ENCODE results near the gene CNKSR3.

CNKSR3 gene

GRCh38 chr6:154494592-154495311 is 15.7 kb downstream of the CNKSR3 start:
- Histone ChIP-seq H3K4me1 (ENCODE audit: control insufficient read depth, insufficient read depth, low read length, poor library complexity, severe bottlenecking) (no peaks in the 10 kb centered on the region), H3K27me3 (replicated peaks; ENCODE audit: control insufficient read depth, insufficient read depth, low read length, poor library complexity, severe bottlenecking) (no peaks in the 10 kb centered on the region), H3K27ac (ENCODE audit: insufficient read depth, low read length, poor library complexity, severe bottlenecking) (no peak overlapping the region), H3K36me3 (ENCODE audit: control insufficient read depth, insufficient read depth, low read length) (no peaks in the 10 kb centered on the region), H3K9me3 (ENCODE audit: control insufficient read depth, low read length) (no peaks in the 10 kb centered on the region), H3K4me3 (ENCODE audit: insufficient read depth, low read depth, low read length, poor library complexity, severe bottlenecking) (no peak overlapping the region)
- DNase-seq: no peak

GRCh38 chr6:154491567-154492470 is 18.7 kb downstream of the CNKSR3 start:
- H3K4me3 ChIP-seq (ENCODE audit: insufficient read depth, low read depth, low read length, poor library complexity, severe bottlenecking): no peak overlapping the region
- no peak overlapping the region for H3K27ac ChIP-seq (ENCODE audit: insufficient read depth, low read length, poor library complexity, severe bottlenecking)
- no peak for DNase-seq
- no peaks in the 10 kb centered on the region for H3K36me3 ChIP-seq (ENCODE audit: control insufficient read depth, insufficient read depth, low read length)
- no peaks in the 10 kb centered on the region for H3K9me3 ChIP-seq (ENCODE audit: control insufficient read depth, low read length)
- no peaks in the 10 kb centered on the region for H3K4me1 ChIP-seq (ENCODE audit: control insufficient read depth, insufficient read depth, low read length, poor library complexity, severe bottlenecking)
- H3K27me3 ChIP-seq (replicated peaks; ENCODE audit: control insufficient read depth, insufficient read depth, low read length, poor library complexity, severe bottlenecking): no peaks in the 10 kb centered on the region

- Histone ChIP-seq H3K4me3 (ENCODE audit: insufficient read depth, low read depth, low read length, poor library complexity, severe bottlenecking) (no peak overlapping the region), H3K27ac (ENCODE audit: insufficient read depth, low read length, poor library complexity, severe bottlenecking) (no peak overlapping the region), H3K9me3 (ENCODE audit: control insufficient read depth, low read length) (no peaks in the 10 kb centered on the region), H3K27me3 (replicated peaks; ENCODE audit: control insufficient read depth, insufficient read depth, low read length, poor library complexity, severe bottlenecking) (no peaks in the 10 kb centered on the region), H3K4me1 (ENCODE audit: control insufficient read depth, insufficient read depth, low read length, poor library complexity, severe bottlenecking) (no peaks in the 10 kb centered on the region), H3K36me3 (ENCODE audit: control insufficient read depth, insufficient read depth, low read length) (no peaks in the 10 kb centered on the region)
- no peak for DNase-seq
Observed at GRCh38 chr6:154489822-154490221, 20.7 kb downstream of the CNKSR3 start.

DNA sequence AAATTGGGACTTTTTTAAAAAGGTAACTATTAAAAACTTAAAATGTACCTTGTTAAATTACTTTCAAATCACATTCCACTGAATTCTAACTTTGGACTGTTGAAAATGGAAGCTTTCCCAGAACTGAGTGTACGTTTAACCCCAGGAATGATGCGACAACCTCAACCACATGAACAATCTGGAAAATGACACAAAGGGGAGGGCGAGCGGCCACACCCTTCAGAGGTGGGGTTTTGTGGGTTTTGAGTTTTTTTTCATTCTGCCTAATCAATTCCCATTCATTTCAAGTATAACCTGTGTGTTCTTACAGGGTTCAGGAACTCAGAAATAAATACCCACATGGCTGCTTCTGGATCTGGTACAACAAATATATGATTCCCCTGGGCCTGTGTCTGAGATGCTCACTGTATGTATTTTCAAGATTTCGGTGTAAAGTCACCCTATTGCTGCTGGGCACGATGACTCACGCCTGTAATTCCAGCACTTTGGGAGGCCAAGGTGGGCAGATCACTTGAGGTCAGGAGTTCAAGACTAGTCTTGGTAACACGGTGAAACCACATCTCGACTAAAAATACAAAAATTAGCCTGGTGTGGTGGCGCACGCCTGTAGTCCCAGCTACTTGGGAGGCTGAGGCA is 21.6 kb downstream of the CNKSR3 start:
- no peak for DNase-seq

GRCh38 chr6:154488248-154488593 is 22.3 kb downstream of the CNKSR3 start:
- H3K36me3 ChIP-seq (ENCODE audit: control insufficient read depth, insufficient read depth, low read length): no peaks in the 10 kb centered on the region
- no peaks in the 10 kb centered on the region for H3K27me3 ChIP-seq (replicated peaks; ENCODE audit: control insufficient read depth, insufficient read depth, low read length, poor library complexity, severe bottlenecking)
- H3K9me3 ChIP-seq (ENCODE audit: control insufficient read depth, low read length): no peaks in the 10 kb centered on the region
- no peak overlapping the region for H3K4me3 ChIP-seq (ENCODE audit: insufficient read depth, low read depth, low read length, poor library complexity, severe bottlenecking)
- DNase-seq: no peak
- H3K4me1 ChIP-seq (ENCODE audit: control insufficient read depth, insufficient read depth, low read length, poor library complexity, severe bottlenecking): no peaks in the 10 kb centered on the region
- no peak overlapping the region for H3K27ac ChIP-seq (ENCODE audit: insufficient read depth, low read length, poor library complexity, severe bottlenecking)

More for the DNA sequence above, 21.6 kb downstream of the CNKSR3 start:
- H3K9me3 ChIP-seq (ENCODE audit: control insufficient read depth, low read length): no peaks in the 10 kb centered on the region
- H3K27ac ChIP-seq (ENCODE audit: insufficient read depth, low read length, poor library complexity, severe bottlenecking): no peak overlapping the region
- no peaks in the 10 kb centered on the region for H3K36me3 ChIP-seq (ENCODE audit: control insufficient read depth, insufficient read depth, low read length)
- no peaks in the 10 kb centered on the region for H3K27me3 ChIP-seq (replicated peaks; ENCODE audit: control insufficient read depth, insufficient read depth, low read length, poor library complexity, severe bottlenecking)
- H3K4me3 ChIP-seq (ENCODE audit: insufficient read depth, low read depth, low read length, poor library complexity, severe bottlenecking): no peak overlapping the region
- no peaks in the 10 kb centered on the region for H3K4me1 ChIP-seq (ENCODE audit: control insufficient read depth, insufficient read depth, low read length, poor library complexity, severe bottlenecking)

- Histone ChIP-seq H3K4me1 (ENCODE audit: control insufficient read depth, insufficient read depth, low read length, poor library complexity, severe bottlenecking) (no peaks in the 10 kb centered on the region), H3K4me3 (ENCODE audit: insufficient read depth, low read depth, low read length, poor library complexity, severe bottlenecking) (no peak overlapping the region), H3K36me3 (ENCODE audit: control insufficient read depth, insufficient read depth, low read length) (no peaks in the 10 kb centered on the region), H3K27ac (ENCODE audit: insufficient read depth, low read length, poor library complexity, severe bottlenecking) (no peak overlapping the region), H3K27me3 (replicated peaks; ENCODE audit: control insufficient read depth, insufficient read depth, low read length, poor library complexity, severe bottlenecking) (no peaks in the 10 kb centered on the region), H3K9me3 (ENCODE audit: control insufficient read depth, low read length) (no peaks in the 10 kb centered on the region)
- no peak for DNase-seq
Observed at GRCh38 chr6:154487367-154488247, 22.9 kb downstream of the CNKSR3 start.

DNA sequence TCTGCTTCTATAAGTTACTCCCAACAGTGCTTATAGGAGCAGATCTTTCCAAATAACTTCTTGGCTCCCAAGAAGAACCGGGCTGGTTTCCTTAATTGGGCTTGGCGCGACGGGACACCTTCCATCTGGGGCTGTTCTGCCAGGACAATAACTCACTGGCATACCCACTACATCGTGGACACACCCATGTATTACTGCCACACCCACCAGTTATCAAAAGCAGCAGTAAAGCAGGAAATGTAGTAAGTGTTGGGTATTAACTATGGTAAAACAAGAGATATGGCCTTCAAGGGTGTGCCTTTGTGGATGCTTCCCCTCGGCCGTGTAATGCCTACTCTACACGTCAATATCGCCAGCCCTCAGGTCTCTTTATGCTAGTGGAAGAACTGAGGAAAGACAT is 24.7 kb downstream of the CNKSR3 start:
- Histone ChIP-seq H3K4me3 (ENCODE audit: insufficient read depth, low read depth, low read length, poor library complexity, severe bottlenecking) (no peak overlapping the region), H3K27ac (ENCODE audit: insufficient read depth, low read length, poor library complexity, severe bottlenecking) (no peak overlapping the region), H3K36me3 (ENCODE audit: control insufficient read depth, insufficient read depth, low read length) (no peaks in the 10 kb centered on the region), H3K27me3 (replicated peaks; ENCODE audit: control insufficient read depth, insufficient read depth, low read length, poor library complexity, severe bottlenecking) (no peaks in the 10 kb centered on the region), H3K4me1 (ENCODE audit: control insufficient read depth, insufficient read depth, low read length, poor library complexity, severe bottlenecking) (no peaks in the 10 kb centered on the region), H3K9me3 (ENCODE audit: control insufficient read depth, low read length) (no peaks in the 10 kb centered on the region)
- DNase-seq: no peak

- Histone ChIP-seq H3K9me3 (ENCODE audit: control insufficient read depth, low read length) (no peaks in the 10 kb centered on the region), H3K4me3 (ENCODE audit: insufficient read depth, low read depth, low read length, poor library complexity, severe bottlenecking) (no peak overlapping the region), H3K27me3 (replicated peaks; ENCODE audit: control insufficient read depth, insufficient read depth, low read length, poor library complexity, severe bottlenecking) (no peaks in the 10 kb centered on the region), H3K27ac (ENCODE audit: insufficient read depth, low read length, poor library complexity, severe bottlenecking) (no peak overlapping the region), H3K36me3 (ENCODE audit: control insufficient read depth, insufficient read depth, low read length) (no peaks in the 10 kb centered on the region), H3K4me1 (ENCODE audit: control insufficient read depth, insufficient read depth, low read length, poor library complexity, severe bottlenecking) (no peaks in the 10 kb centered on the region)
- no peak for DNase-seq
Observed at GRCh38 chr6:154484942-154485341, 25.5 kb downstream of the CNKSR3 start.

DNA sequence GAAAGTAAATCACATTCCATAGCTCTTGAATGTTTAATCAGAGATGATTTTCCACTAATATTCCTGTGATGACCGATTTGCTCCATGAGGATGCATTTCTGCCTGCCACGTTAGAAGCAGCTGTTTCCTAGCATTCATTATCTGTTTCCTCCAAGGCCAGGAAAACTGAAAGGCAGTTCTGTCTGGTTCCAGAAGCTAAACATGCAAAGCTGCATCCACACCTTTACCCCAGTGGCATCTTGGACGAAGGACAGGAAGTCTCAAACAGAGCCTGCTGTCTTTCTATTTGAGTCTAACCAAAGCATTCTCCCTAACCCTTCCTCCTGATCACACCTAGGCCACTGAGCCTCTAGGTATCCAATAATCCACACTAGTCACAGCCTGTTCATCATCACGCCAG is 27.6 kb downstream of the CNKSR3 start:
- Histone ChIP-seq H3K27ac (ENCODE audit: insufficient read depth, low read length, poor library complexity, severe bottlenecking) (no peak overlapping the region), H3K4me3 (ENCODE audit: insufficient read depth, low read depth, low read length, poor library complexity, severe bottlenecking) (no peak overlapping the region), H3K9me3 (ENCODE audit: control insufficient read depth, low read length) (no peaks in the 10 kb centered on the region), H3K36me3 (ENCODE audit: control insufficient read depth, insufficient read depth, low read length) (no peaks in the 10 kb centered on the region), H3K4me1 (ENCODE audit: control insufficient read depth, insufficient read depth, low read length, poor library complexity, severe bottlenecking) (no peaks in the 10 kb centered on the region), H3K27me3 (replicated peaks; ENCODE audit: control insufficient read depth, insufficient read depth, low read length, poor library complexity, severe bottlenecking) (no peaks in the 10 kb centered on the region)
- no peak for DNase-seq
